GM12874 (cell line): ENCODE data around the gene FOXA3.

Source experiments
- CTCF ChIP-seq: IDR thresholded peaks from 2 replicates; pipeline ENCODE4 v1.5.1; 2011; ENCODE audit warnings: low read depth, mild to moderate bottlenecking, control low read depth, low read length, moderate library complexity; ENCODE audit not compliant: insufficient read depth

Gene FOXA3

GRCh38 chr19:45824531-45825262 is 39.4 kb upstream of the FOXA3 start:
- TF ChIP-seq CTCF = no peak

- no peak for TF ChIP-seq CTCF
Observed at GRCh38 chr19:45825263-45825605, 38.9 kb upstream of the FOXA3 start.

GRCh38 chr19:45825917-45826893 is 37.9 kb upstream of the FOXA3 start:
- no peak for TF ChIP-seq CTCF

GRCh38 chr19:45826934-45827333 is 37.2 kb upstream of the FOXA3 start:
- no peak for TF ChIP-seq CTCF

GRCh38 chr19:45827459-45828093 is 36.5 kb upstream of the FOXA3 start:
- TF ChIP-seq CTCF = no peak

- TF ChIP-seq CTCF = no peak
Observed at GRCh38 chr19:45828523-45828922, 35.6 kb upstream of the FOXA3 start.

- TF ChIP-seq CTCF = no peak
Observed at GRCh38 chr19:45828945-45829344, 35.2 kb upstream of the FOXA3 start.
